ENCODE results near the gene DTX3.
"Not testable (repeated sequence)": the region's sequence is repeated elsewhere in the genome, so short reads cannot be mapped to it uniquely, and the experiment has no call there.

The DTX3 gene

GRCh38 chr12:57632958-57633840, 28.6 kb downstream of the DTX3 start, which contains the start of gene B4GALNT1:
Gene B4GALNT1, minus strand, starts transcription at chr12:57633201. Its CDS starts 1,069 bp downstream, at chr12:57632132.
- peak; percentile 53 for DNase-seq

GRCh38 chr12:57636731-57637130, 32.1 kb downstream of the DTX3 start:
- DNase-seq: not testable (repeated sequence)

- DNase-seq: no peak
Observed at GRCh38 chr12:57637364-57637763, 32.7 kb downstream of the DTX3 start.

GRCh38 chr12:57638096-57638495, 33.5 kb downstream of the DTX3 start:
- no peak for DNase-seq

GRCh38 chr12:57640175-57641042, 35.8 kb downstream of the DTX3 start:
- DNase-seq: no peak

GRCh38 chr12:57641699-57642442, 37.2 kb downstream of the DTX3 start:
- no peak for DNase-seq

- not testable (repeated sequence) for DNase-seq
Observed at GRCh38 chr12:57645990-57646658, 41.5 kb downstream of the DTX3 start.

- not testable (repeated sequence) for DNase-seq
Observed at GRCh38 chr12:57646659-57647049, 42.0 kb downstream of the DTX3 start.

GRCh38 chr12:57654042-57654441, 49.4 kb downstream of the DTX3 start:
- no peak for DNase-seq

GRCh38 chr12:57655541-57656240, 51.1 kb downstream of the DTX3 start:
- no peak for DNase-seq

- DNase-seq: not testable (repeated sequence)
Observed at GRCh38 chr12:57656408-57656807, 51.8 kb downstream of the DTX3 start.

- no peak for DNase-seq
Observed at GRCh38 chr12:57657744-57658143, 53.1 kb downstream of the DTX3 start.

GRCh38 chr12:57658890-57659289, 54.3 kb downstream of the DTX3 start:
- DNase-seq: no peak

Data from T-helper 9 cell (primary cell).